ENCODE measurements around the gene EGFR.

Gene EGFR

GRCh38 chr7:55178292-55178862, 159.6 kb downstream of the EGFR start:
- no peak for DNase-seq

DNA sequence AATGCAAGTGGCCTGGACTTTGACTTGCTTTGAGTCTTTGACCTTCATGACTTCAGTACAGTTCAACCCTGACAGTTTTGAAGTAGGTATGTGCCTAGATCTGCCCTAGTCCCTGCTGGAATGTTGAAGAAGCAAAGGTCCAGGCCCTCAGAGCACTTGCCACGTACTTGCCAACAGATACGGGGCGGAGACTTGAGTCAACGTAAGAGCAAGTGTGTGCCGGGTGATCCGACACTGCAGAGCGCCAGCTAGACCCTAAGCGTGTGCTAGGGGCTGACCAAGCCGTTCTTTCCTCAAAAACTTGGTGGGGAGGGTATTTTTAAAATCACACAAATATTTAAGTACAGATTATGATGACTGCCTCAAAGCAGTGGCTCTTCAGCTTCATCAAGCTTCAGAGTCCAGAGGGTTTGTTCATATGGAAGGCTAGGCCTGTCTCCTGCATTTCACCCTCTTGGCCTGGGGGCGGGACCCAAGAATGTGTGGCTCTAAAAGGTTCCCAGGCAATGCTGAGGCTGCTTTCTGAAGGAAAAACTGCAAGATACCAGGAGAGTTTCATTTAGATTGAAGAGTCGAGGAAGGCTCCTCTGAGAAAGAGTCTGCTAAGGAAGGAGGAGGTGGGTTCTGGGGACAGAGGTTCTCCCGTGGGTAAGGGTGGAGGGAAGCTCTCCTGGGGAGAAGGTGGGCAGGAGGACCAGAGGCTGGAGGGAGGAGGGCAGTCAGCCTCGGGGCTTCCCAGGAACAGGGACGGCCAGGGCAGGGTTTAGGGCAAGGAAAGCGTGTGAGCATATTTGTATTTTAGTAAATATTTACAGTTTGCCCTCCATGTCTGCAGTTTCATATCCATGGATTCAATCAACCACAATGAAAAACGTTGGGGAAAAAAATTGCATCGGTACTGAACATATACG, 160.3 kb downstream of the EGFR start:
- DNase-seq = no peak

DNA sequence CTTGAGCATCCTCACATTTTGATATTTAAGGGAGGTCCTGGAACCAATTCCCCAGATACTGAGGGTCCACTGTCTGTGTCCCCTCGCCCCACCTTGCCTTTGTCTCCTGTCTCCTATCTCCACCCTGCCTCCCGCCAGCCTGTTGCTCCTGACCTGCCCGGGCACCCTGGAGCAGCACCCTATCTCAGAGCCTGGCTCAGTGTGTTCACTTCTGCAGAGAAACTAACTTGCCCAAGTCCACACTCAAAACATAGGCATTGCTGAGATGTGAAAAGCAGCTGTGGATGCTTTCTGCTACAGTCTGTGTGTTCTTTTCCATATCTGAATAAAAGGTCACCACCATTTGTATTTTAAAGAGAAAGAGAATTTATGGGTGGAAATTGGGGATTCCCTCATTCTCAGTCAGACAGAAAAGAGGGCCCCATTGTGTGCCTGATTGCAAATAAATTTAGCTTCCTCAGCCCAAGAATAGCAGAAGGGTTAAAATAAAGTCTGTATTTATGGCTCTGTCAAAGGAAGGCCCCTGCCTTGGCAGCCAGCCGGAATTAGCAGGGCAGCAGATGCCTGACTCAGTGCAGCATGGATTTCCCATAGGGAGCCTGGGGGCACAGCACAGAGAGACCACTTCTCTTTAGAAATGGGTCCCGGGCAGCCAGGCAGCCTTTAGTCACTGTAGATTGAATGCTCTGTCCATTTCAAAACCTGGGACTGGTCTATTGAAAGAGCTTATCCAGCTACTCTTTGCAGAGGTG, 161.3 kb downstream of the EGFR start:
- no peak for DNase-seq

DNA sequence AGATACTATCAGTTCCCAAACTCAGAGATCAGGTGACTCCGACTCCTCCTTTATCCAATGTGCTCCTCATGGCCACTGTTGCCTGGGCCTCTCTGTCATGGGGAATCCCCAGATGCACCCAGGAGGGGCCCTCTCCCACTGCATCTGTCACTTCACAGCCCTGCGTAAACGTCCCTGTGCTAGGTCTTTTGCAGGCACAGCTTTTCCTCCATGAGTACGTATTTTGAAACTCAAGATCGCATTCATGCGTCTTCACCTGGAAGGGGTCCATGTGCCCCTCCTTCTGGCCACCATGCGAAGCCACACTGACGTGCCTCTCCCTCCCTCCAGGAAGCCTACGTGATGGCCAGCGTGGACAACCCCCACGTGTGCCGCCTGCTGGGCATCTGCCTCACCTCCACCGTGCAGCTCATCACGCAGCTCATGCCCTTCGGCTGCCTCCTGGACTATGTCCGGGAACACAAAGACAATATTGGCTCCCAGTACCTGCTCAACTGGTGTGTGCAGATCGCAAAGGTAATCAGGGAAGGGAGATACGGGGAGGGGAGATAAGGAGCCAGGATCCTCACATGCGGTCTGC, 162.2 kb downstream of the EGFR start:
- DNase-seq = no peak

DNA sequence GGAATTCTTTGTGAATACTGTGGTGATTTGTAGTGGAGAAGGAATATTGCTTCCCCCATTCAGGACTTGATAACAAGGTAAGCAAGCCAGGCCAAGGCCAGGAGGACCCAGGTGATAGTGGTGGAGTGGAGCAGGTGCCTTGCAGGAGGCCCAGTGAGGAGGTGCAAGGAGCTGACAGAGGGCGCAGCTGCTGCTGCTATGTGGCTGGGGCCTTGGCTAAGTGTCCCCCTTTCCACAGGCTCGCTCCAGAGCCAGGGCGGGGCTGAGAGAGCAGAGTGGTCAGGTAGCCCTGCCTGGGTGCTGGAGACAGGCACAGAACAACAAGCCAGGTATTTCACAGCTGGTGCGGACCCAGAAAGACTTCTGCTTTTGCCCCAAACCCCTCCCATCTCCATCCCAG, 162.9 kb downstream of the EGFR start:
- no peak for DNase-seq

- DNase-seq = no peak
These were observed 165.1 kb downstream of the EGFR start for GRCh38 chr7:55183897-55184296.

DNA sequence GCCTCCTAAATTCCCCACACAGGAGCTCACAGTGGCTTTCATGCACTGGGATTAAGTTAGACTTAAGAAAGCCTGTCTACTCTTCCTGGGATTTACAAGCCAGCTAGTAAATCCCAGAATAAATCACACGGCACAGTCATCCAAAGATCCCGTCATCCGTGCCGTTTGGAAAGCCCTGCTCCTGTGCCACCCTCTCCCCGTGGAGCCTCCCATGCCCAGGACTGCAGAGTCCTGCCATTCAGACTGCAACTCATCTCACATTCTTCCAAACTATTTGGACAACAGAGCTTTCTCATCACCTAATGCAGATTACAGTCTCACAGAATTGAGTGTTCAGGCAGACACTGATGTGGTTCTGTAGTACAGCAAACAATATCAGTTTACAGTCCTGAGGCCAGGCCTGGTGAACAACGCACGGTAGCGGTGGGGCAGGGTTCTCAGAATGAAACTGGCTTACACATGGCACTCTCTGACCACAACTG, 166.5 kb downstream of the EGFR start:
- DNase-seq = no peak

DNA sequence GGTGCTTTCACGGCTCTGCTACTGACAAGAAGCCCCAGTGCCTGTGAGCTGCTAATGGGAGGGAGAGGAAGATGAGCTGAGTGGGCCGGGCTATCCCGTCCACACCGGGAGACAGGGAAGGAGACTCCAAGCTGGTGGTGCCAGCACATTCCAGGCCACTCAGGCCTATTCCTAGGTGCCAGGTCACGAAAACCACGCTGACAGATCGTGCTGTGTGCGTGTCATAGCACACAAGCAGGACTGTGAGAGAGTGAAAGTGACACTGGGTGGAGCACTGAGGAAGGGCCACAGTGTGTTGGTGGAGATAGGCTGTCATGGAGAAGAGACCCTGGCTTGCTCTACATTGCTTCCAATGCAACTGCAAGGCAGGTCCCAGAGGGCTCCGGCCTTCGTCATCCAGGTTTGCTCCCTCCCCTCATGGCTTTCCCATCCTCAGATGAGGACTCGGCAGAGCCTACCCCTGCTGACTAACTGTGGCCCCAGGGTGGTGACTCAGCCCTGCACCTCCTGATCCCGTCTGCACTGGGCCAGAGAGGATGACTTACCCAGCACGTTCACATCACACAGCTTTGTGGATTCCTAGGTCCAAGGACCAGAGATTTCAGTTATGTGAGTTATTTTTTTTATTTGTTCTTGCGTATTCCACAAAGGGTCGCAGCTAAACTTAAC, 167.3 kb downstream of the EGFR start:
- no peak for DNase-seq

DNA sequence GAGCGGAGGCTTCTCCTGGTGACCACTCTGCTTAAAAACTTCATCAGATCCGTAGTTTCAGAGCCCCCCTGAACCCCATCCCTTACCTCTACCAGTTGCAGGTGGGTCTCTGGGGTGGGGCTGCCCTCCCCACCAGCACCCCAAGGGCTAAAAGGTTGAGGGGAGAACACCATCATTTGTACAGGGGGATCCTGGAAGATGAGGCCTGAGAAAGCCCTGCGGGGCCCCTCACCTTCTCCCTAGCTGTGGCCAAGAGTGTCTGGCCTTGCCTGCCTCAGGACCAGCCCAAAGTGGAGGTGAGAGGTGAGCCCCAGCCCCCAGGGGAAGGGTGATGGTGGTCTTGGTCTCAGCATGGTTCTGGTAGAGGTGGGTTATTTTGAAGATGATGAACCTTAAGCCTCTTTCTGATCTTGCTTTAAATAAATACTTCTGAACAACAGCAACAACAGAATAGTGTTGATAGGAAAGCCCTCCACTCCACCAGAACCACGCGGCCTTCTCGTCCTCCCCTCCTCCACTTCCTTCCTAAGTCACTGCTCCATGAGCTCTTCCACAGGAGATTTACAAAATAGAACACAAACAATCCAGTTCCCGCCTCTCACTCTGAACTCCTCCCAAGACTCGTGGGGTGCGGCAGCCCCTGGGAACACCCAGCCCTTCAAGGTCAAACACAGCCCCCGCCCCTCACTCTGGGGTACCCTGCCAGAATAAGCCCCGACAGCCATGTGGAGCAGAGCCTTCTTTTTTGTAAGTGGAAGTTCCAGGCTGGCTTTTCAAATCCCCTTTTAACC, 169.1 kb downstream of the EGFR start:
- no peak for DNase-seq

DNA sequence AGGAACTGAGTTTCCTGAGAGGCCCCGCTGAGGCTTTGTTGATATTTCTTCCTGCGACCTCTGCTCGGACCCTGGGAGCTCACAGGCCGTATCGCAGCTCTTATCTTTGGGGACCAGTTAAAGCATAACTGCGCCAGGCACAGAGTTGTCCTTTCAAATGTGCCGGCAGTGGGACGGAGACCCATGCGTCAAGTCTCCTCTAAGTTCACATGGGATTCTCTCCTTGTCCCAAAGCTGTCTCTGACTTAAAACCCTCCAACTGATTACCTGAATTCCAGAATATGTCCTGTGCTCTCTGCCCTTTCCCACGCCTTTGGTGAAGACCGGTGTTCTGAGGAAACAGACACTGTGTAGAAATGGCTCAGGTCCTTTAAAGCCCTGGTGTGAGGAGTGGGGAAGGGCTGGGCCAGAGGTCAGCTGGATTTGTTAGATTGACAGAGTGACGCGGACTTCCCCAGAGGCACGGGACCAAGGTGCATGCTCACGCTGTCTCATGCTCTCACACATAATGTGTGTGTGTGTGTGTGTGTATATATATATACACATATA, 169.8 kb downstream of the EGFR start:
- DNase-seq = no peak

DNA sequence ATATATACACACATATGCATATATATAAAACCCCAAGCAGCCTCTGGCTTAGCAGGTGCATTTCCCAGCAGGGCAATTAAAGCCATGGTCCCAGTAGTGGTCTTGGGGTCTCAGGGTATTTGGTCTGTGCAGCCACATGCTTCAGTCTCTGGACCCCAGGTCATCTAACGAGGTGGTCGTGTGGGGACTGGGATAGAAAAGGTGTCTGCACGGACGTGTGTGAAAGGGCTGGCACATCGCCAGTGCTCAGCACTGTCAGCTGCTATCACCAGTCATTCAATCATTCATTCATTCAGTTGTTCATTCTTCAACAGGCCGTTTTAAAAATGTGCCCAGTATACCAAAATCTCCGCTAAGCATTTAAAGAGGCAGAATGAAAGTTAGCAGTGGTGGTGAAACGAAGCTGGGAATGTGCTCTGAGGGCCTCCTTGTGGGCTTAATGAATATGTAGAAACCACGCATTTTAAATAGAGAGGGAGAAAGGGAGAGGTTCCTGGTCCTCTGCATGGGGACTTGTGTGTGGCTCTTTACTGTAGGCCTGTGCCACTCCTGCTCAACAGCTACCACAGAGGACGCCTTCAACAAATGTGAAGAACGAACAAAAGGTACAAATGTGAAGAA, 170.4 kb downstream of the EGFR start:
- DNase-seq = no peak

- DNase-seq = no peak
These were observed 171.1 kb downstream of the EGFR start for GRCh38 chr7:55189878-55190436.

- no peak for DNase-seq
These were observed 171.8 kb downstream of the EGFR start for GRCh38 chr7:55190511-55191160.

DNA sequence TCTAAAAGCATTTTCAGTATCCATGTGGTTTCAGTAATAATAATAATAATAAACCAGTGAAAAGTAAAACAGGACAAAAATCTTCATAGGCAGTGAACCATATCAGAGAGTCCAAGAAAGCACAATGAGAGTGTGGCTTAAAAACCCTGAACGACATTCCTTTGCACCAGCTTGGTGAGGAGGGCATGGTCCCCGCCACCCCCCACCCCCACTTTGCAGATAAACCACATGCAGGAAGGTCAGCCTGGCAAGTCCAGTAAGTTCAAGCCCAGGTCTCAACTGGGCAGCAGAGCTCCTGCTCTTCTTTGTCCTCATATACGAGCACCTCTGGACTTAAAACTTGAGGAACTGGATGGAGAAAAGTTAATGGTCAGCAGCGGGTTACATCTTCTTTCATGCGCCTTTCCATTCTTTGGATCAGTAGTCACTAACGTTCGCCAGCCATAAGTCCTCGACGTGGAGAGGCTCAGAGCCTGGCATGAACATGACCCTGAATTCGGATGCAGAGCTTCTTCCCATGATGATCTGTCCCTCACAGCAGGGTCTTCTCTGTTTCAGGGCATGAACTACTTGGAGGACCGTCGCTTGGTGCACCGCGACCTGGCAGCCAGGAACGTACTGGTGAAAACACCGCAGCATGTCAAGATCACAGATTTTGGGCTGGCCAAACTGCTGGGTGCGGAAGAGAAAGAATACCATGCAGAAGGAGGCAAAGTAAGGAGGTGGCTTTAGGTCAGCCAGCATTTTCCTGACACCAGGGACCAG, 172.5 kb downstream of the EGFR start:
- no peak for DNase-seq

DNA sequence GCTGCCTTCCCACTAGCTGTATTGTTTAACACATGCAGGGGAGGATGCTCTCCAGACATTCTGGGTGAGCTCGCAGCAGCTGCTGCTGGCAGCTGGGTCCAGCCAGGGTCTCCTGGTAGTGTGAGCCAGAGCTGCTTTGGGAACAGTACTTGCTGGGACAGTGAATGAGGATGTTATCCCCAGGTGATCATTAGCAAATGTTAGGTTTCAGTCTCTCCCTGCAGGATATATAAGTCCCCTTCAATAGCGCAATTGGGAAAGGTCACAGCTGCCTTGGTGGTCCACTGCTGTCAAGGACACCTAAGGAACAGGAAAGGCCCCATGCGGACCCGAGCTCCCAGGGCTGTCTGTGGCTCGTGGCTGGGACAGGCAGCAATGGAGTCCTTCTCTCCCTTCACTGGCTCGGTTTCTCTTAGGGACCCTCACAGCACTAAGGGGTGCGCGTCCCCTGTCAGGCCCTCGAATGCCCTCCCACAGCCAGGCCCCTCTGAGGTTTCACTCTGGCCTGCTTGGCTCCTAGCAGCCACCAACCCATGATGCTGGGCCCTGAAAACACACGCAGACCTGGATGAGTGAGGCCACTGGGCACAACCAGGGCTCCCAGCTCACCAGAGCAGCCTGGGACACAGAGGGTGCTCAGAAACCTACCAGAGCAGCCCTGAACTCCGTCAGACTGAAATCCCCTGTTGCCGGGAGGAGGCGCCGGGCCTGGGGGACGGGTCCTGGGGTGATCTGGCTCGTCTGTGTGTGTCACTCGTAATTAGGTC, 173.3 kb downstream of the EGFR start:
- DNase-seq = no peak

- DNase-seq = no peak
These were observed 173.9 kb downstream of the EGFR start for GRCh38 chr7:55192723-55193122.

- DNase-seq = no peak
These were observed 174.4 kb downstream of the EGFR start for GRCh38 chr7:55193245-55193644.

- no peak for DNase-seq
These were observed 175.7 kb downstream of the EGFR start for GRCh38 chr7:55194522-55194921.

All from NCI-H524 treated with DMSO at 0.1 percent for 48 hours (cell line).